ENCODE results near the gene TK1. TPM values are rescaled to one million over a fixed set of nuclear protein-coding genes. Genes with fewer than 3 reads are reported as not detected.

The TK1 gene
- total and polyA plus RNA-seq, 2 donors (not counting 1 experiment from before 2014, with no cell fraction given) = 2.2 to 3.8 TPM

DNA sequence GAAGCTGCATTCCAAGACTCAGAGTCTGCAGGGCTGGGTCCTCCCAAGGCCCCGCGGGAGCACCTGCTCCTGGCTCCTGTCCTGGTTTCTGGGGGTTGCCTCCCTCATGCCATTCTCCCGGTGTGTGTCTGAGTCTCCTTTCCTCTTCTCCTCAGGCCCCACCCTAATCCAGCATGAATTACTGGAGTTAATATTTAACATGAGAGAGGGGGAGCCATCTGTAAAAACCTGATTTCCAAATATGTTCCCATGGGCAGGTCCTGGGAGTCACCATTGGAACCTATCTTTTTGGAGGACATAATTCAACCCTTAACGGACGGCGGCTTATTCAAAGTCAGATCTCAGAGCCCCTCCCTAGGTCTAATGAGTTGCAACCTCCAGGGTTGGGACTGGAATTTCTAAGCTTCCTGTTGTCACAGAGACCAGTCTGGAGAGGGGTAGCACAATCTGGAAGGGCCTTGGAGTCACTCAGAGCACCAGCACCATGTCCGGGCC is 35.3 kb downstream of the TK1 start:
- no peak overlapping the region for H2AFZ ChIP-seq (ENCODE audit: insufficient read depth, low read depth, low read length, poor library complexity, severe bottlenecking)
- H3K4me1 ChIP-seq (ENCODE audit: control insufficient read depth in 2 of 2, insufficient read depth in 2 of 2, low read length in 2 of 2) = peaks cover 68 to 92% of the 10 kb centered on the region in 2 donors
- Mint-ChIP-seq H3K27ac (peak overlapping the region; percentile 46), H3K9me3 (ENCODE audit: insufficient read depth) (peaks cover 2% of the 10 kb centered on the region), H3K27me3 (no peaks in the 10 kb centered on the region), H3K4me1 (peaks cover 68% of the 10 kb centered on the region), H3K4me3 (no peak overlapping the region)
- no peak overlapping the region for H3K9ac ChIP-seq (ENCODE audit: low read length)
- TF ChIP-seq, protein P1, sequence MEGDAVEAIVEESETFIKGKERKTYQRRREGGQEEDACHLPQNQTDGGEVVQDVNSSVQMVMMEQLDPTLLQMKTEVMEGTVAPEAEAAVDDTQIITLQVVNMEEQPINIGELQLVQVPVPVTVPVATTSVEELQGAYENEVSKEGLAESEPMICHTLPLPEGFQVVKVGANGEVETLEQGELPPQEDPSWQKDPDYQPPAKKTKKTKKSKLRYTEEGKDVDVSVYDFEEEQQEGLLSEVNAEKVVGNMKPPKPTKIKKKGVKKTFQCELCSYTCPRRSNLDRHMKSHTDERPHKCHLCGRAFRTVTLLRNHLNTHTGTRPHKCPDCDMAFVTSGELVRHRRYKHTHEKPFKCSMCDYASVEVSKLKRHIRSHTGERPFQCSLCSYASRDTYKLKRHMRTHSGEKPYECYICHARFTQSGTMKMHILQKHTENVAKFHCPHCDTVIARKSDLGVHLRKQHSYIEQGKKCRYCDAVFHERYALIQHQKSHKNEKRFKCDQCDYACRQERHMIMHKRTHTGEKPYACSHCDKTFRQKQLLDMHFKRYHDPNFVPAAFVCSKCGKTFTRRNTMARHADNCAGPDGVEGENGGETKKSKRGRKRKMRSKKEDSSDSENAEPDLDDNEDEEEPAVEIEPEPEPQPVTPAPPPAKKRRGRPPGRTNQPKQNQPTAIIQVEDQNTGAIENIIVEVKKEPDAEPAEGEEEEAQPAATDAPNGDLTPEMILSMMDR (IDR thresholded peaks at IDR 0.05) = no peak
- no peak for TF ChIP-seq EZH2 (IDR thresholded peaks at IDR 0.05; ENCODE audit: borderline replicate concordance, insufficient read depth, low read depth, low read length, poor library complexity, severe bottlenecking)
- no peaks in the 10 kb centered on the region for H3K36me3 ChIP-seq (replicated peaks in 1 of 2; ENCODE audit: control extremely low read depth in 1 of 2, control insufficient read depth in 1 of 2, extremely low read depth in 1 of 2, insufficient read depth in 2 of 2, low read length in 1 of 2)
- H3K4me2 ChIP-seq (replicated peaks; ENCODE audit: low read depth, low read length, poor library complexity, severe bottlenecking) = peak overlapping the region; percentile 2
- DNase-seq = no peak
- ATAC-seq (ENCODE audit: low read depth) = no peak
- H3K27me3 ChIP-seq (replicated peaks in 1 of 4; ENCODE audit: control extremely low read depth in 1 of 4, control insufficient read depth in 3 of 4, insufficient read depth in 4 of 4, low read length in 3 of 4) = no peaks in the 10 kb centered on the region
- no peak overlapping the region for H3K27ac ChIP-seq (ENCODE audit: low read length in 2 of 2)
- no peak overlapping the region for H3K4me3 ChIP-seq (ENCODE audit: control extremely low read depth in 1 of 5, extremely low read depth in 1 of 5, insufficient read depth in 1 of 5, low read depth in 2 of 5, low read length in 4 of 5)
- no peaks in the 10 kb centered on the region for H4K20me1 ChIP-seq (ENCODE audit: control insufficient read depth, insufficient read depth, low read length, poor library complexity, severe bottlenecking)
- H3K79me2 ChIP-seq (ENCODE audit: control insufficient read depth, insufficient read depth, low read length) = peaks cover 10% of the 10 kb centered on the region
- CTCF ChIA-PET = interaction anchor here (2.1 to 2.9 kb wide), 2 partner anchors 14 to 24 kb away, joined by 10 to 15 read pairs; no protein-coding TSS in a partner anchor
- POLR2A ChIA-PET = interaction anchor here (0.6 to 2.5 kb wide), 5 partner anchors 11 to 25 kb away, joined by 3 to 15 read pairs (median 10); partner anchors contain the start of genes SYNGR2 and TMC8
- 94% methylated on average over 3 of the region's 7 CpGs for WGBS (ENCODE audit: insufficient coverage)
- intact Hi-C loops (cut with micrococcal nuclease) = no loop called here
- H3K9me3 ChIP-seq (ENCODE audit: control extremely low read depth in 1 of 3, control insufficient read depth in 2 of 3, insufficient read depth in 1 of 3, low read length in 2 of 3) = peaks cover 0 to 28% (median 7%) of the 10 kb centered on the region in 3 donors
